NT2/D1 (cell line): ENCODE data around the gene CNTROB.

Source experiments
- YY1 ChIP-seq: IDR thresholded peaks from 2 replicates; pipeline ENCODE4 v1.6.1; 2011; ENCODE audit not compliant: insufficient read length, insufficient read depth
- ZNF274 ChIP-seq: IDR thresholded peaks from 2 replicates; pipeline ENCODE4 v1.6.1; 2011; ENCODE audit warnings: mild to moderate bottlenecking, low read depth, low read length

GRCh38 chr17:7922845-7923628 is 9.0 kb upstream of the CNTROB start:
- TF ChIP-seq YY1 (no peak), ZNF274 (no peak)
